HepG2 (cell line): ENCODE measurements around the gene CHCHD5. TPM values are rescaled to one million over a fixed set of nuclear protein-coding genes. Genes with fewer than 3 reads are reported as not detected.

Experiments
- ATAC-seq: fragments of 200-7000 bp; cut with Tn5 transposase; 3 replicates; pipeline ENCODE4 v1.9.1; 2020; ENCODE audit warnings: mild to moderate bottlenecking, moderate library complexity
- BruUV-seq: library from RNA; stranded (reverse); fragments of 400-500 nt; replicated peaks from 2 replicates; lab custom pipeline; 2021; lab: Mats Ljungman, UMichigan
- CTCF ChIA-PET: fragments of 300-600 bp; formaldehyde crosslinking; extraction: SDS; loops from one replicate; lab custom pipeline; 2021; ENCODE audit warnings: low total read pairs, inconsistent platforms, low intra/inter-chr PET ratio; lab: Yijun Ruan, JAX
- POLR2A ChIA-PET: fragments of 350-600 bp; sonication (Branson Sonifier 250); formaldehyde crosslinking; loops from one replicate; lab custom pipeline; 2020; ENCODE audit warnings: antibody characterized with exemption, inconsistent platforms; lab: Yijun Ruan, JAX
- DNase-seq: peaks from one replicate; pipeline ENCODE4 v3.0.0-alpha.2; 2015; ENCODE audit warnings: low spot score
- FAIRE-seq: peaks from 3 replicates; lab custom pipeline; 2011; peaks lifted over from hg19 to GRCh38; lab: Jason Lieb, UNC
- H2AFZ ChIP-seq: one replicate; pipeline ENCODE4 v1.6.1; 2011; ENCODE audit warnings: low read length, inconsistent platforms
- H3K27ac ChIP-seq: fragments of 300-600 bp; 3 replicates; pipeline ENCODE4 v1.8.0; 2011; ENCODE audit warnings: mixed run types, mild to moderate bottlenecking, mixed read lengths, low read length, inconsistent platforms; ENCODE audit not compliant: insufficient read depth; ENCODE audit errors: extremely low read length
- H3K27me3 ChIP-seq, 2 experiments: fragments of 200-600 bp in 1 of 2; 2 replicates in 1 of 2; 3 replicates in 1 of 2; pipeline versions ENCODE4 v1.6.0 to v1.8.0; 2011; ENCODE audit warnings: low read length in 2 of 2, mild to moderate bottlenecking in 2 of 2, moderate library complexity in 2 of 2, inconsistent platforms in 1 of 2; ENCODE audit not compliant: insufficient read depth in 2 of 2, control insufficient read depth in 1 of 2
- H3K36me3 ChIP-seq, 2 experiments: fragments of 200-600 bp in 1 of 2; replicated peaks in 1 of 2; 2 replicates in 1 of 2; 3 replicates in 1 of 2; pipeline versions ENCODE4 v1.5.1 to v1.8.0; 2011; ENCODE audit warnings: low read length in 2 of 2, inconsistent platforms in 1 of 2; ENCODE audit not compliant: insufficient read depth in 2 of 2, control insufficient read depth in 1 of 2
- H3K4me1 ChIP-seq: 2 replicates; pipeline ENCODE4 v1.5.1; 2012; ENCODE audit warnings: low read length, inconsistent platforms; ENCODE audit not compliant: insufficient read depth
- H3K4me2 ChIP-seq: 2 replicates; pipeline ENCODE4 v1.6.0; 2011; ENCODE audit warnings: low read depth, low read length, inconsistent platforms
- H3K4me3 ChIP-seq, 3 experiments: fragments of 200-600 bp in 1 of 3; sonication (generic), shearing (Covaris generic) in 1 of 3; replicated peaks in 1 of 3; 2 replicates each; pipeline ENCODE4 v1.5.1; 2011 to 2016; ENCODE audit warnings: low read length in 3 of 3, inconsistent platforms in 2 of 3, low read depth in 2 of 3, mild to moderate bottlenecking in 2 of 3, control low read depth in 1 of 3, mixed read lengths in 1 of 3; ENCODE audit not compliant: insufficient read depth in 1 of 3
- H3K79me2 ChIP-seq: one replicate; pipeline ENCODE4 v1.6.1; 2011; ENCODE audit warnings: low read length, inconsistent platforms; ENCODE audit not compliant: insufficient read depth
- H3K9ac ChIP-seq: 2 replicates; pipeline ENCODE4 v1.6.0; 2011; ENCODE audit warnings: mild to moderate bottlenecking, low read depth, low read length, inconsistent platforms; ENCODE audit not compliant: insufficient read depth
- H3K9me3 ChIP-seq: 2 replicates; pipeline ENCODE4 v1.5.1; 2012; ENCODE audit warnings: mild to moderate bottlenecking, low read length
- H4K20me1 ChIP-seq: 2 replicates; pipeline ENCODE4 v1.6.0; 2011; ENCODE audit warnings: inconsistent platforms, mild to moderate bottlenecking, low read length, moderate library complexity; ENCODE audit not compliant: insufficient read depth
- BORCS8-MEF2B ChIP-seq: sonication (generic); formaldehyde crosslinking; IDR thresholded peaks from 2 replicates; pipeline ENCODE4 v1.8.0; 2022; ENCODE audit warnings: mild to moderate bottlenecking, missing genetic modification reagents
- CC2D1A ChIP-seq: sonication (generic); formaldehyde crosslinking; IDR thresholded peaks from 2 replicates; pipeline ENCODE4 v1.8.1; 2023; ENCODE audit warnings: mild to moderate bottlenecking, missing genetic modification reagents
- CHD4 ChIP-seq: fragments of 200-600 bp; sonication (generic); IDR thresholded peaks from 2 replicates; pipeline ENCODE4 v1.7.0; 2017; ENCODE audit warnings: mild to moderate bottlenecking, low read length, borderline replicate concordance
- MBNL3 ChIP-seq: fragments of 250-450 bp; sonication (Bioruptor Pico); conservative IDR thresholded peaks from 2 replicates; pipeline ENCODE4 v1.8.0; 2022; ENCODE audit warnings: mild to moderate bottlenecking, inconsistent platforms
- NFE2L1 ChIP-seq: sonication (generic); formaldehyde crosslinking; IDR thresholded peaks from 2 replicates; pipeline ENCODE4 v1.4.0; 2020; ENCODE audit warnings: missing genetic modification reagents, mild to moderate bottlenecking, borderline replicate concordance
- PHB2 ChIP-seq: fragments of 450-650 bp; IDR thresholded peaks from 2 replicates; pipeline ENCODE4 v1.6.1; 2018; ENCODE audit not compliant: partially characterized antibody
- TERF1 ChIP-seq: sonication (generic); formaldehyde crosslinking; IDR thresholded peaks from 2 replicates; pipeline ENCODE4 v1.8.0; 2022; ENCODE audit warnings: mild to moderate bottlenecking, missing genetic modification reagents, moderate library complexity
- ZNF292 ChIP-seq: sonication (generic); formaldehyde crosslinking; IDR thresholded peaks from 2 replicates; pipeline ENCODE4 v1.8.1; 2022; ENCODE audit warnings: mild to moderate bottlenecking, low read depth, missing genetic modification reagents, borderline replicate concordance
- ZNF333 ChIP-seq: sonication (generic); formaldehyde crosslinking; IDR thresholded peaks from 2 replicates; pipeline ENCODE4 v1.4.0; 2020; ENCODE audit warnings: mild to moderate bottlenecking, missing genetic modification reagents, borderline replicate concordance
- ZNF562 ChIP-seq: sonication (generic); formaldehyde crosslinking; IDR thresholded peaks from 2 replicates; pipeline ENCODE4 v1.8.0; 2022; ENCODE audit warnings: missing genetic modification reagents, borderline replicate concordance
- ZNF749 ChIP-seq: sonication (generic); formaldehyde crosslinking; IDR thresholded peaks from 2 replicates; pipeline ENCODE4 v1.8.0; 2022; ENCODE audit warnings: mild to moderate bottlenecking, missing genetic modification reagents, moderate library complexity, borderline replicate concordance
- ZZZ3 ChIP-seq: sonication (generic); formaldehyde crosslinking; IDR thresholded peaks from 2 replicates; pipeline ENCODE4 v1.4.0; 2020; ENCODE audit warnings: missing genetic modification reagents, mild to moderate bottlenecking, borderline replicate concordance
- WGBS: methylation state at CpG from one replicate; pipeline ENCODE4 v1.1.6; 2017; ENCODE audit warnings: low lambda C conversion rate; 5-methylcytosine and 5-hydroxymethylcytosine counted together
- in situ Hi-C: cut with HindIII; loops from 2 replicates; pipeline ENCODE4 v1.10.0; 2017; ENCODE audit warnings: low pct_unique_long_range_greater_than_20kb; ENCODE audit not compliant: extremely low pct_ligation_motif_present
- intact Hi-C: fragments of 100-400 bp; cut with micrococcal nuclease; formaldehyde crosslinking; loops from one replicate; pipeline ENCODE4 v1.10.0; 2022; ENCODE audit not compliant: unreplicated experiment
- polyA plus RNA-seq, 8 experiments: library from polyadenylated mRNA; depleted of rRNA in 3 of 8; stranded (reverse) in 7 of 8; unstranded in 1 of 8; fragments of >200 nt; fragmentation: Illumina TruSeq in 4 of 8; extraction: Trizol in 4 of 8; gene quantifications; 2 replicates each; pipeline versions ENCODE4 v1.2.1 to v1.2.3, GENCODE V29; 2011 to 2016; ENCODE audit warnings: low read depth in 4 of 8, missing spikeins in 1 of 8, mixed read lengths in 1 of 8; ENCODE audit not compliant: insufficient read depth in 1 of 8
- total RNA-seq, 5 experiments: library from RNA; depleted of rRNA; stranded (reverse); fragments of >200 nt; fragmentation: Illumina TruSeq; extraction: Trizol; gene quantifications; 2 replicates each; pipeline ENCODE4 v1.2.3, GENCODE V29; 2016; ENCODE audit warnings: low read depth in 1 of 5
- TF ChIP-seq, protein P1 (sequence below): sonication (generic); formaldehyde crosslinking; IDR thresholded peaks from 2 replicates; pipeline ENCODE4 v1.4.0; 2020; ENCODE audit warnings: mild to moderate bottlenecking, missing genetic modification reagents
- TF ChIP-seq, protein P2 (sequence below): sonication (generic); formaldehyde crosslinking; IDR thresholded peaks from 2 replicates; pipeline ENCODE4 v1.5.1; 2020; ENCODE audit warnings: missing genetic modification reagents, mild to moderate bottlenecking, borderline replicate concordance
- TF ChIP-seq, protein P3 (sequence below): sonication (generic); formaldehyde crosslinking; IDR thresholded peaks from 2 replicates; pipeline ENCODE4 v1.4.0; 2020; ENCODE audit warnings: missing genetic modification reagents, borderline replicate concordance

Gene CHCHD5
- total and polyA plus RNA-seq, 2 of the 13 experiments (the other 11 are each of a cell fraction or from before 2014, with no cell fraction given): 19.0 to 23.9 TPM

DNA sequence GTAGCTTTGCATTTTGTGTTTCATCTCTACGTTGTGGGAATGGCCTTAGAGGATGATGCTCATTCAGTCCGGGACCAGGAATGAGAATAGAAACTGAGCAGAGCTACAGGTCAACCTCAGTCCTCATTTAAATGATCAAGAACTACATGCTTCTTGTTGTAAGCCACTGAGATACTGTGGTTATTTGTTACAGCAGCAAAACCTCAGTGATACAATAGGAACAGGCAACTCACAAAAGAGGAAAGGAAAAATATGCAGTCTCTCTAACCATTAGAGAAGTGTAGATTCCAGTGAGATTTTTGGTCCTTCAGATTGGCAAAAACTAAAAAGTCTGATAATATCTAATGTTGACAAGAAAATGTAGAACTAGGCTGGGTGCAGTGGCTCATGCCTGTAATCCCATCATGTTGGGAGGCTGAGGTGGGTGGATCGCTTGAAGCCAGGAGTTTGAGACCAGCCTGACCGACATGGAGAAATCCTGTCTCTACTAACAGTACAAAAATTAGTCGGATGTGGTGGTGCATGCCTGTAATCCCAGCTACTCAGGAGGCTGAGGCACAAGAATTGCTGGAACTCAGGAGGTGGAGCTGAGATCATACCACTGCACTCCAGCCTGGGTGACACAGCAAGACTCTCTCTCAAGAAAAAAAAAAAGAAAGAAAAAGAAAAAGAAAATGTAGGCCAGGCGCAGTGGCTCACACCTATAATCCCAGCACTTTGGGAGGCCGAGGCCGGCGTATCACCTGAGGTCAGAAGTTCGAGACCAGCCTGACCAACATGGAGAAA is 13.3 kb downstream of the CHCHD5 start (continued):
- TF ChIP-seq ZZZ3 (CRISPR knock-in tag): no peak

- Histone ChIP-seq H3K9ac (no peak overlapping the region), H3K4me3 (no peak overlapping the region), H3K4me2 (no peak overlapping the region), H4K20me1 (no peaks in the 10 kb centered on the region), H3K36me3 (no peaks in the 10 kb centered on the region), H2AFZ (no peak overlapping the region), H3K79me2 (no peaks in the 10 kb centered on the region), H3K4me1 (peaks cover 20% of the 10 kb centered on the region), H3K9me3 (no peaks in the 10 kb centered on the region), H3K27ac (no peak overlapping the region), H3K27me3 (no peaks in the 10 kb centered on the region)
- ChIA-PET POLR2A (interaction anchor here (0.6 to 2.4 kb wide), 4 partner anchors 16 to 126 kb away, joined by 3 to 11 read pairs (median 6); partner anchors contain the start of genes CHCHD5 and SLC20A1), CTCF (interaction anchor here (1.4 to 4.1 kb wide), 4 partner anchors 24 to 125 kb away, joined by 5 to 96 read pairs (median 10); no protein-coding TSS in a partner anchor)
- DNase-seq (no peak), FAIRE-seq (no peak), ATAC-seq (no peak)
- TF ChIP-seq ZNF292 (CRISPR knock-in tag) (no peak), PHB2 (no peak), NFE2L1 (CRISPR knock-in tag) (no peak), CC2D1A (CRISPR knock-in tag) (no peak), TERF1 (no peak), MBNL3 (CRISPR knock-in tag) (no peak), BORCS8-MEF2B (CRISPR knock-in tag) (no peak), ZNF749 (CRISPR knock-in tag) (no peak), ZNF562 (CRISPR knock-in tag) (no peak), ZNF333 (CRISPR knock-in tag) (no peak), CHD4 (no peak)
- TF ChIP-seq, protein P1, sequence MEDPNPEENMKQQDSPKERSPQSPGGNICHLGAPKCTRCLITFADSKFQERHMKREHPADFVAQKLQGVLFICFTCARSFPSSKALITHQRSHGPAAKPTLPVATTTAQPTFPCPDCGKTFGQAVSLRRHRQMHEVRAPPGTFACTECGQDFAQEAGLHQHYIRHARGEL (CRISPR knock-in tag): no peak
- TF ChIP-seq, protein P2, sequence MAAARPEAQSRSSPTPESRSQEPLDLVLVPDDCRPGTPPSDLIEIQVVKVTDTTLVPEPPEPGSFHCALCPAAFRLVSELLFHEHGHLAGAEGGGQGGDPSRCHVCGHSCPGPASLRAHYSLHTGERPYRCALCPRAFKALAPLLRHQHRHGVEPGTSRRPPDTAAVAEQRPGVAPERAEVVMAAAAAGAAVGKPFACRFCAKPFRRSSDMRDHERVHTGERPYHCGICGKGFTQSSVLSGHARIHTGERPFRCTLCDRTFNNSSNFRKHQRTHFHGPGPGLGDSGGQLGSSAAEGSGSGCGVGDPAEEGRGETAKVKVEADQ (CRISPR knock-in tag): no peak
- TF ChIP-seq, protein P3, sequence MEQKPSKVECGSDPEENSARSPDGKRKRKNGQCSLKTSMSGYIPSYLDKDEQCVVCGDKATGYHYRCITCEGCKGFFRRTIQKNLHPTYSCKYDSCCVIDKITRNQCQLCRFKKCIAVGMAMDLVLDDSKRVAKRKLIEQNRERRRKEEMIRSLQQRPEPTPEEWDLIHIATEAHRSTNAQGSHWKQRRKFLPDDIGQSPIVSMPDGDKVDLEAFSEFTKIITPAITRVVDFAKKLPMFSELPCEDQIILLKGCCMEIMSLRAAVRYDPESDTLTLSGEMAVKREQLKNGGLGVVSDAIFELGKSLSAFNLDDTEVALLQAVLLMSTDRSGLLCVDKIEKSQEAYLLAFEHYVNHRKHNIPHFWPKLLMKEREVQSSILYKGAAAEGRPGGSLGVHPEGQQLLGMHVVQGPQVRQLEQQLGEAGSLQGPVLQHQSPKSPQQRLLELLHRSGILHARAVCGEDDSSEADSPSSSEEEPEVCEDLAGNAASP (CRISPR knock-in tag): no peak
- in situ Hi-C loops: loop anchor here (5.0 kb wide), 1 partner anchor 122 kb away; the partner anchor contains the start of gene NT5DC4
- WGBS: 76% methylated on average over 3 of the region's 3 CpGs
- intact Hi-C loops: loop anchor here (1.0 kb wide), 3 partner anchors 45 to 126 kb away; partner anchors contain the start of gene SLC20A1
- BruUV-seq: no TSS peak
Measured at GRCh38 chr2:112600634-112601033, 16.2 kb downstream of the CHCHD5 start.
